Spleen (tissue), 11 donors: ENCODE measurements around the gene SMPDL3B. TPM values are rescaled to one million over a fixed set of nuclear protein-coding genes. Genes with fewer than 3 reads are reported as not detected.
A peak's percentile ranks its signal among the peaks of the same experiment; 100 is the strongest.

Experiments
- DNase-seq: peaks from one replicate; pipeline ENCODE4 v3.0.0-alpha.2; 2020
- H3K27ac ChIP-seq, 8 donors: fragments of 200-600 bp; sonication (generic) in 7 of 8; 1 replicate in 4 of 8; 2 replicates in 4 of 8; pipeline versions ENCODE4 v1.5.0 to v1.8.0; 2016 to 2021; ENCODE audit warnings: inconsistent platforms in 4 of 8, mild to moderate bottlenecking in 4 of 8, moderate library complexity in 1 of 8
- H3K27me3 ChIP-seq, 7 donors: fragments of 200-600 bp; sonication (generic) in 6 of 7; replicated peaks in 1 of 7; 1 replicate in 4 of 7; 2 replicates in 3 of 7; pipeline versions ENCODE4 v1.5.0 to v1.8.0; 2016 to 2021; ENCODE audit warnings: inconsistent platforms in 3 of 7, mild to moderate bottlenecking in 1 of 7
- H3K36me3 ChIP-seq, 6 donors: fragments of 200-600 bp; sonication (generic) in 5 of 6; 1 replicate in 4 of 6; 2 replicates in 2 of 6; pipeline versions ENCODE4 v1.5.0 to v1.8.0; 2016 to 2021; ENCODE audit warnings: inconsistent platforms in 2 of 6
- H3K4me1 ChIP-seq, 6 donors: fragments of 200-600 bp; sonication (generic) in 5 of 6; 1 replicate in 3 of 6; 2 replicates in 3 of 6; pipeline versions ENCODE4 v1.5.0 to v1.8.0; 2016 to 2021; ENCODE audit warnings: inconsistent platforms in 3 of 6
- H3K4me3 ChIP-seq, 8 donors: fragments of 200-600 bp; sonication (generic) in 7 of 8; 1 replicate in 4 of 8; 2 replicates in 4 of 8; pipeline versions ENCODE4 v1.5.0 to v1.8.0; 2016 to 2021; ENCODE audit warnings: inconsistent platforms in 4 of 8, mild to moderate bottlenecking in 4 of 8, moderate library complexity in 2 of 8
- H3K9me3 ChIP-seq, 8 donors: fragments of 200-600 bp; sonication (generic) in 7 of 8; 1 replicate in 4 of 8; 2 replicates in 4 of 8; pipeline versions ENCODE4 v1.5.0 to v1.8.0; 2016 to 2021; ENCODE audit warnings: inconsistent platforms in 4 of 8
- CTCF ChIP-seq, 11 experiments: fragments of 200-600 bp in 7 of 11; fragments of 450-650 bp in 4 of 11; sonication (generic) in 4 of 11; IDR thresholded peaks in 8 of 11; conservative IDR thresholded peaks in 3 of 11; 1 replicate in 7 of 11; 2 replicates in 4 of 11; pipeline versions ENCODE4 v1.4.0 to v1.8.0; 2016 to 2021; ENCODE audit warnings: antibody characterized with exemption in 11 of 11, inconsistent platforms in 4 of 11, mild to moderate bottlenecking in 1 of 11
- POLR2A ChIP-seq, 3 donors: fragments of 450-650 bp; IDR thresholded peaks; one replicate each; pipeline ENCODE4 v1.5.1; 2017; ENCODE audit warnings: antibody characterized with exemption in 3 of 3, mild to moderate bottlenecking in 1 of 3
- POLR2AphosphoS5 ChIP-seq, 3 donors: sonication (generic); formaldehyde crosslinking; IDR thresholded peaks; one replicate each; pipeline ENCODE4 v1.5.1; 2017; ENCODE audit warnings: antibody characterized with exemption in 3 of 3
- WGBS, 5 donors: extraction: QIAGEN DNeasy Blood & Tissue Kit in 3 of 5; methylation state at CpG; one replicate each; pipeline versions ENCODE4 v1.1.5 to v1.1.7; 2013 to 2018; 5-methylcytosine and 5-hydroxymethylcytosine counted together
- intact Hi-C: fragments of 100-400 bp; cut with DNase I; formaldehyde crosslinking; loops from one replicate; pipeline ENCODE4 v1.15.0; 2023; ENCODE audit warnings: low total_unique reads
- polyA plus RNA-seq, 3 donors: library from polyadenylated mRNA; stranded (reverse); fragments of 200-250 nt; gene quantifications; one replicate each; pipeline ENCODE4 v1.2.1, GENCODE V29; 2013
- total RNA-seq, 7 donors: library from RNA; depleted of rRNA in 3 of 7; stranded (reverse); fragments of >200 nt in 3 of 7; fragmentation: NEBNext Ultra II Directional in 4 of 7; extraction: Animal tissue kit (Norgen Biotek cat#: 25700) in 4 of 7; gene quantifications; one replicate each; pipeline versions ENCODE4 v1.1.0 to v1.2.1, GENCODE V29; 2016 to 2021
- donor health status: healthy with polysubstance abuse.
- donor health status: DM: no; HTN: no; CAD: no; lungs with moderate emphysema.
- donor health status: DM: no; HTN: no; CAD: no.
- donor health status: Bipolar disorder and iron deficiency.
- donor health status: healthy.
- donor health status: DM: no; HTN: no; CAD: no.
- donor health status: DM: yes; HTN: yes; CAD: no.

SMPDL3B gene
- total and polyA plus RNA-seq, 10 donors: 0.13 to 2.5 (median 1.3) TPM; not detected in 1

GRCh38 chr1:27966402-27967105, 31.8 kb downstream of the SMPDL3B start:
- intact Hi-C loops: no loop called here
- Histone ChIP-seq H3K4me1 (peaks cover 0 to 22% (median 5%) of the 10 kb centered on the region in 6 donors), H3K4me3 (no peak overlapping the region), H3K27ac (no peak overlapping the region), H3K36me3 (peaks cover 0 to 79% (median 39%) of the 10 kb centered on the region in 6 donors), H3K9me3 (no peaks in the 10 kb centered on the region), H3K27me3 (no peaks in the 10 kb centered on the region)
- WGBS, 5 donors: 92 to 95% (median 94%) methylated on average over 21 to 24 of the region's 24 CpGs
- DNase-seq: no peak
- peak in 1 of 3 donors; percentile 51 for TF ChIP-seq POLR2AphosphoS5 (IDR thresholded peaks at IDR 0.05)
- no peak for TF ChIP-seq POLR2A (IDR thresholded peaks at IDR 0.05)

GRCh38 chr1:27967106-27967883, 32.5 kb downstream of the SMPDL3B start:
- Histone ChIP-seq H3K4me3 (no peak overlapping the region), H3K4me1 (peaks cover 0 to 15% (median 0%) of the 10 kb centered on the region in 6 donors), H3K27me3 (no peaks in the 10 kb centered on the region), H3K27ac (no peak overlapping the region), H3K36me3 (peaks cover 0 to 86% (median 39%) of the 10 kb centered on the region in 6 donors), H3K9me3 (no peaks in the 10 kb centered on the region)
- no peak for DNase-seq
- intact Hi-C loops: no loop called here
- TF ChIP-seq POLR2A (IDR thresholded peaks at IDR 0.05) (no peak), CTCF (IDR thresholded peaks at IDR 0.05 in 8 of 11, conservative IDR thresholded peaks at IDR 0.05 in 3 of 11) (no peak), POLR2AphosphoS5 (IDR thresholded peaks at IDR 0.05) (no peak)
- WGBS, 5 donors: 95 to 97% (median 96%) methylated on average over 10 to 12 of the region's 12 CpGs

- DNase-seq: no peak
- TF ChIP-seq POLR2AphosphoS5 (IDR thresholded peaks at IDR 0.05) (no peak), POLR2A (IDR thresholded peaks at IDR 0.05) (no peak), CTCF (IDR thresholded peaks at IDR 0.05 in 8 of 11, conservative IDR thresholded peaks at IDR 0.05 in 3 of 11) (no peak)
- peak overlapping the region in 1 of 8 donors; percentile 4 for H3K27ac ChIP-seq
- WGBS, 5 donors: 82 to 91% (median 88%) methylated on average over 4 of the region's 4 CpGs
- H3K27me3 ChIP-seq: no peaks in the 10 kb centered on the region
- H3K9me3 ChIP-seq: no peaks in the 10 kb centered on the region
- H3K36me3 ChIP-seq: peaks cover 0 to 90% (median 42%) of the 10 kb centered on the region in 6 donors
- H3K4me3 ChIP-seq: no peak overlapping the region
- intact Hi-C loops: no loop called here
- H3K4me1 ChIP-seq: peaks cover 0 to 9% (median 0%) of the 10 kb centered on the region in 6 donors
These were observed 33.2 kb downstream of the SMPDL3B start for GRCh38 chr1:27967884-27968466.

GRCh38 chr1:27968692-27969091, 33.9 kb downstream of the SMPDL3B start:
- no peak for DNase-seq
- H3K4me3 ChIP-seq: no peak overlapping the region
- intact Hi-C loops: no loop called here
- TF ChIP-seq CTCF (IDR thresholded peaks at IDR 0.05 in 8 of 11, conservative IDR thresholded peaks at IDR 0.05 in 3 of 11): no peak
- no peak for TF ChIP-seq POLR2A (IDR thresholded peaks at IDR 0.05)
- TF ChIP-seq POLR2AphosphoS5 (IDR thresholded peaks at IDR 0.05): no peak
- H3K27ac ChIP-seq: peak overlapping the region in 1 of 8 donors; percentile 4
- no peaks in the 10 kb centered on the region for H3K27me3 ChIP-seq
- no peaks in the 10 kb centered on the region for H3K9me3 ChIP-seq
- 66 to 86% (median 81%) methylated on average over 3 of the region's 3 CpGs for WGBS, 5 donors
- H3K36me3 ChIP-seq: peaks cover 0 to 90% (median 43%) of the 10 kb centered on the region in 6 donors
- peaks cover 0 to 9% (median 0%) of the 10 kb centered on the region in 6 donors for H3K4me1 ChIP-seq
